ENCODE measurements around the gene MRPS17.

GRCh38 chr7:55946545-55946944, 5.1 kb upstream of the MRPS17 start:
- TF ChIP-seq CTCF (conservative IDR thresholded peaks at IDR 0.05) (no peak), EZH2 (IDR thresholded peaks at IDR 0.05; ENCODE audit: low read depth) (no peak)

All from PC-9 (cell line).